ENCODE results near the gene CFAP58.

CFAP58 gene, protein sequence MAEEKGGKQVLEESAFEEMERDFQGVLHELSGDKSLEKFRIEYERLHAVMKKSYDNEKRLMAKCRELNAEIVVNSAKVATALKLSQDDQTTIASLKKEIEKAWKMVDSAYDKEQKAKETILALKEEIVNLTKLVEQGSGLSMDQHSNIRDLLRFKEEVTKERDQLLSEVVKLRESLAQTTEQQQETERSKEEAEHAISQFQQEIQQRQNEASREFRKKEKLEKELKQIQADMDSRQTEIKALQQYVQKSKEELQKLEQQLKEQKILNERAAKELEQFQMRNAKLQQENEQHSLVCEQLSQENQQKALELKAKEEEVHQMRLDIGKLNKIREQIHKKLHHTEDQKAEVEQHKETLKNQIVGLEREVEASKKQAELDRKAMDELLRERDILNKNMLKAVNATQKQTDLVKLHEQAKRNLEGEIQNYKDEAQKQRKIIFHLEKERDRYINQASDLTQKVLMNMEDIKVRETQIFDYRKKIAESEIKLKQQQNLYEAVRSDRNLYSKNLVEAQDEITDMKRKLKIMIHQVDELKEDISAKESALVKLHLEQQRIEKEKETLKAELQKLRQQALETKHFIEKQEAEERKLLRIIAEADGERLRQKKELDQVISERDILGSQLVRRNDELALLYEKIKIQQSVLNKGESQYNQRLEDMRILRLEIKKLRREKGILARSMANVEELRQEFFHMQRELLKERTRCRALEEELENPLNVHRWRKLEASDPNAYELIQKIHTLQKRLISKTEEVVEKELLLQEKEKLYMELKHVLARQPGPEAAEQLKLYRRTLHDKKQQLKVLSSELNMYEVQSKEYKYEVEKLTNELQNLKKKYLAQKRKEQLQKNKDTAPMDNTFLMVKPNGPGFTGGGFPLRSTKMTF
- 0 to 0.04 reads per million in 2 donors for total RNA-seq

DNA sequence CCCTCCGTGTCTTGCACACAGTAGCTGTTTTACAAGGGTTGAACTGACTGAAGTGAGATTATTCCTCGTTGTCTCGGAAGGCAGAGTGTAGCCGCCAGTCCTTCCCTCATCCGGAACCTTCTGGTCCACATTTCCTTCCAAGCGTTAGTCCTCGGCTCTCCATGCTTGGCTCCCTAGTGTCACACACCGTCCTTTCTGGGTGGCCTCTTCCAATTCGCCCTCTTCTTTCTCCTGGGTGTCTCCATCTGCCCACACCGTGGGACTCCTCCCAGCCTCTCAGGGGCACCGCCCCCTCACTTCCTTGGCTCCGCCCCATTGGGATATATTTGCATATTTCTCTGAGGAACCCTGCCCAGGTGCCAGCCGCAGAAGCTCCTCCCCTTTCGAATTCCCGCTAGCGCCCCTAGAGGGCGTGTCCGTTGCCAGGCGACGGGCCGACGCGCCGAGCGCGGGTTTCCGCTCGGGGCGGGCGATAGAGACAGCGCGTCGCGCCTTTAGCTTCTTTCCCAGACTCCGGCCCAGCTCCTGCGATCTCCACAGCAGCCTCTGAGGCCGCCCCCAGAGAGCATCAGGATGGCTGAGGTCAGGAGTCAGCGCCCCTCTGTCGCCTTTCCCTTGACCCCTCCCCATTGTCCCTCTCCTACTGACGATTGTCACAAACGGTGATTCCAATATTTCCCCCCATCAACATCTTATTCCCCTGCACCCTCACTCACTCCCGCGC, at the start of gene CFAP58:
Gene CFAP58, plus strand, starts transcription at position 509 of the 724 bp plus-strand sequence. Its CDS starts 65 bp downstream, at position 574.
- DNase-seq = peak; percentile 77

DNA sequence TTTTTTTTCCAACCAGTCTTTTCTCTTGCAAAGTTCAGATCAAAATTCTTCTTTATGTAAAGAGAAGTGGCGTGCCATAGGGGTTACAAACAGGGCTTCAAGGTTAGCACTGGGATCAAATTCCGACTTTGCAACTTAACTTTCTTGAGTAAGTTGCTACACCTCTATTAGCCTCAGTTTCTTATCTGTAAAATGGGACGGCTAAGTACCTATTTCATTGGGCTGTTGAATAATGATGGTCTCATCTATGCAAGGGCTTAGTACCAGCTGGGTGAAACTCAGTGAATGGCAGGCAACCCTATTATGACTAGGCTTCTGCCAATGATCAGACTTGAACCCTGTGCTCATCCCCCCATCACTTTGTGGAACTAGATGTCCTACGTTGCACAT, 49.3 kb upstream of the CFAP58 start:
- no peak for DNase-seq

DNA sequence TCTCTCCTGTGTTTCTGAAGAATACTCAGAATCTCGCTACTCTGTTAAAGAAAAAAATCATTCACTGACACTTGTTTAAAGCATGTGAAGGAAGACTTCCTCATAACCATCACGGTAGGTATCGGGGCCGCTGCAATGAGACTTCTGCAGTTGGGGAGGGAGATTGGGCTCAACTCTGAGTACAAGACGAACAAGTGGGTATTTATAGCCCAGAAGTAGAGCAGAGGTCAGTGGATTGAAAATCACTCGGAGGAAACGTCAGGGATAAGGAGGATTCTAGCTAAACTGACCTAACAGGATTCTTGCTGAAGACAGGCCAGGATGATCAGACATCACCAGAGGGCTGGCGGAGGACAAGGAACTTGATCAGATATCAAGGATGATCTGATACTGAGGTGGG, 48.7 kb upstream of the CFAP58 start:
- DNase-seq = no peak

DNA sequence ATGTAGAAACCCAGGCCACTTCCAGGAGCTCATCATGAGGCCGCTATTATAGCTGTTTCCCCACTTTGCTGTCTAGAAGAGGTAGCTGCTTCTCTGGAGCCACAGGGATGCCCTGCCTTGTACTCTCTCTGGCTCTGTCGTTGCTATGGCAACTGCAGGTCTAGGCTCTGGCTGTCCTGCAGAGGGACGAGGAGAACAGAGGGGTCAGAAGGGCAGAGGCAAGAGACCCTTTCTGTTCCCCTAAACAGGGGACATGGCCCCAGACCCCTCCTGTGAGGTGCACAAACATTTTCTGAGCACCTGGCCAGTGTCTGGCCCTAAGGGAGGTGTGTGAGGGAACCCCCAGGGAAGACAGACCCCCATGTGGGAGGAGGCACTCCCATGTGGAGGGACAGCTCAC, 46.7 kb upstream of the CFAP58 start:
- DNase-seq = no peak

DNA sequence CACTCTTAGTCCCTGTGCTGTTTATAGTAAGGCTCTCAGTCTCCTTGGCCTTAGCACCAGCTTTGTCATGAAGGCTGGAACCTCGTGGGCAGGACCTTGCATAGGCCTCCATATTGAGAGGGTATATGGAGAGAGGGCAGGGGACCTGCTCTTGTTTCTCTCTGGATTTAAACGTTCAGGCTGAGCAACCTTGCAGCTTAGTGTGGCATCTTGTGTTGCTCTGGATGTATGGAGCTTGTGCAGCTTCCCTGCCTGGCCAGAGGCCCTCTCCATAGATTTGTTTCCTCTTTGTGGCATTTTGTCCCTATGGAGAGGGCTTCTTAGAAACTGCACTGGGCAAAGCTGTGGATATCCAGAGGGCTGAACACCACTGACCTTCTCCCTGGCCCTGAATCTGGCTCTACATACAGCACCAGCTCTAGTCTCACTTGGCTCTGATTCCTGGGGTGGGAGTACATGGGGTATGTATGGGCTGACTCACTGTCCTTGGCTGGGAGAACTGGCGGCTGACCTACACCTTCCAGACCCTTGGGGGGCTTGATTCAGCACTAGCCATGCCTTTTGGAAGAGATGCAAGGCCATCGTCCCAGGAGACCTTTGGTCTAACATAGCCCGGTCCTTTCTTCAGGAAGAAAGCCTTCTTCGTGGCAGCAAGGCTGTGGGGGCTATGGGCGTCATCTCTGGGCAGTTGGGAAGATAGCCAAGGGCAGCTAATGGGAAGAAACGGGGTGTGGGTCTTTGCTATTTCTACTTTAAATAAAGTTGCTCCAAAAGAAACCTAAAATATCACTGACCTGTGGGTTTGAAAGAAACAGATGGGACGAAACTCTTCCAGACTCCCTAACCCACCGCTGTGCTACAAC, 45.8 kb upstream of the CFAP58 start:
- DNase-seq = no peak

DNA sequence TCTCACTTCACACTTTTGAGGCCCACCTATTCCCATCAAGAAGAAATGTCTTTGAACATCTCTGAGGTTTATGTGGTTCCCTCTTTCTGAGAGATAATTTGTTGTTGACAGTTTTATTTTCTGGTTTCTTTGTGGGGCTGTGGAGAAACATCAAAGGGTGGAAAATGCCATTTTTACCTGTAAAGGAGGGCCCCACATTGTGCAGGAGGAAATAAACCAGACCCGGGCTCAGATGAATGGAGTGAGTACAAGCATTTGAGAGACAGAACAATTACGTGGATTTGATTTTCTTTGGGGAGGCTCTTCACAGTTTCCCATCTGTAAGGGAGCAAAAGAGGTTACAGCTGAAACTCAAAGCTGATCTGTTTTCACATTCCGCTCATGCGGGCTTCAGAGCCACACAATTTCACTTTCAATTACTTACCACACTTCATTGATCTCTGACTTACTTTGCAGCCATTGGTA, 45.2 kb upstream of the CFAP58 start:
- no peak for DNase-seq

DNA sequence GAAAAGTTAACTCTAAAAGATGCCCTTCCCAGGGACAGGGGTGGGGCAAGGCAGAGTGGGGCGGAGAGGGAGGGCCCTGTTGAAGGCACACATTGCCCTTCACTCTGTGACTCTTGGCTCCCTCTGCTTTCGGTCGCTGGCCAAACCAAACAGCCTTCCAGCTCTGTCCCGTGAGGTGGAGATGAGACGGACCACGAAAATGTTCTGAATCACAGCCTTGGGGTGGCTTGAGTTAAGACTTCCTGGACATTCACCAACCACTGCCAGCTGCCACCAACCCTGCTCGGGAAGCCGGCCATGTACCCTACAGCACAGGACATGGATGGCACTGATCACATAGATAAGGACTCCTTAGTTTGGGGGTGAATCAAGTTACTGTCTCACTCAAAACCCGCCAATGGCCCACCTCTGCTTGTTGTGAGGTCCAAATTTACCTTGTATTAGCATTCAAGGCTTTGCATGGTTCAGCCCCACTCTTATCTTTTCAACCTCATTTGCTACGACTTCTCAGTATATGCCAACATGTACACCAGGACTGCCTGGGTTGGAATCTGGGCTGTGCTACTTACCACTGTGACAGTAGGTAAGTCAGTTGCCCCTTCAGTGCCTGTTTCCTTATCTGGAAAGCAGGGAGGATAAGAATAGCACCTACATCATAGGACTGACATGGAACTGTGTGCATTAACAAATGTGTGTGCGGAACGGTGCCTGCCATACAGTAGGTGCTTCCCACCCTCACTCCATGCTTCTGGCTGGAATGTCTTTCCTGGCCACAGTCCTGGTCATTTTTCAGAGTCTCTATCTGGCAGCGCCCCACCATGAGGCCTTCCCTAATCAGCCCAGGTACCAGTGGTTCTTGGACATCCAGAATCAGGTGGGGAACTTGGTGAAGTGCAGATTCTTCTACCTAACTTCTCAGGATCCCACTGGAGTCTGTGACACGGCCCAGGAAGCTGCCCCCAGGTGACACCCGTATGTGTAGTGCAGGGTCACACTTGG, 43.4 kb upstream of the CFAP58 start:
- DNase-seq = no peak

DNA sequence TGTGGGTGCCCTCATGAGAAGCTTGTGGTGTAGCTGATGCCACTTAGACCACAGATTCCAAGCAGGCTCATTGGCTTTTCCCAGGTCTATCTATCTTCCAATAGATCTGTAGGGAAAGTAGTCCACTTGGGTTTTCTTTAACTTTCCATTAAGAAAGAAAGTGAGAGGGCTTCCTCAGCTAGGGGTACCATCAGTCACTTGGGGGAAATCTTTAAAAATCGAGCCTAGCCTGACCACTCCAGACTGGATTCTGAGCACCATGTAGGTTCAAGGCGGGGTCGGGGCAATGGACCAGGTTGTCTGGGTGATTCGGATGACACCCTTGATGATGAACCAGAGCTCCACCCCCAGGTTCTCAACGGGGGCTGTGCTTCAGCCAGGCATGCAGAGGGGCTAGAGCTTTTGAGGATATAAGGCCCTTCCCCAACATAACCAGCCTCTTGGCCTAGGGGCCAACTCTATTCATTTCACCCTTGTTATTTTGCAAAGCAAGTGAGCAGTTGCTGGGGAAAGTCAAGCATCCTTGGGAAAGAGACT, 42.4 kb upstream of the CFAP58 start:
- no peak for DNase-seq

DNA sequence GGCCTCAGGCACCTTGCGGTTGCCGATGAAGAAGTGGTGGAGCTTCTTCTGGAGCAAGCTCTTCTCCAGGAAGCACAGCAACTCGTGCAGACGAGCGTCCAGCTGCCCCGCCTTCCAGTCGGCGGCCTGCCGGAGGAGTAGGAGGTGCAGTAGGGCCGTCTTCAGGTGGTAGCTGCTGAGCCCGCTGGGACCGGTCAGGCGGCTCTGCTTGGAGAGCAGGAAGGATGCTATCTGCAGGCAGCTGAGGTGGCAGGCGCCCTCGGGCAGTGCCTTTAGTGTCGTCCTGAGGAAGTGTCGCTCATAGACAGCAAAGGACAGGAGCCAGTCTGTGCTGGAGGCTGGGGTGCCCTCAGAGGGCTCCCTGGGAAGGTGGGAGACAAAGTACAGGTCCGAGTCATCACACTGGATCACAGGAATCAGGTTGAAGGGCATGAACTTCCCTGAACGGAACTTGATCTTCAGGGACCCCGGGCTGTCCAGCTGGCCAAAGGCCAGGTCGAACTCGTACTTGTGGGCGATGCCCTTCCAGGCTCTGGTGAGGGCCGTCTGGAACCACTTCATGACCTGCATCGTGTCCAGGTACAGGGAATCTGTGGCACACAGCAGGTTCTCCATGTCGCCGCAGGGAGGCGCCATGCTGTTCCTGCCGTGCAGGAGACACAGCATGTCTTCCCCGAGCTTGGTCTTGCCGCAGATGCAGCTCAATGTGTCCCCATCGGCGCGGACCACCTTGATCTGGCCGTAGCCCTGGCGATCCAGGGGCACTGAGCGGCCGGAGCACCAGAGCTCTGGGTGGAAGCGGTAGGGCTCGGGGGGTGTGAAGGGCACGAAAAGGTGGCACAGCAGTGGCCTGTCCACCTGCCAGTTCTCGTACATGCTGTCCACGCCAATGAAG, 38.8 kb upstream of the CFAP58 start:
- no peak for DNase-seq

DNA sequence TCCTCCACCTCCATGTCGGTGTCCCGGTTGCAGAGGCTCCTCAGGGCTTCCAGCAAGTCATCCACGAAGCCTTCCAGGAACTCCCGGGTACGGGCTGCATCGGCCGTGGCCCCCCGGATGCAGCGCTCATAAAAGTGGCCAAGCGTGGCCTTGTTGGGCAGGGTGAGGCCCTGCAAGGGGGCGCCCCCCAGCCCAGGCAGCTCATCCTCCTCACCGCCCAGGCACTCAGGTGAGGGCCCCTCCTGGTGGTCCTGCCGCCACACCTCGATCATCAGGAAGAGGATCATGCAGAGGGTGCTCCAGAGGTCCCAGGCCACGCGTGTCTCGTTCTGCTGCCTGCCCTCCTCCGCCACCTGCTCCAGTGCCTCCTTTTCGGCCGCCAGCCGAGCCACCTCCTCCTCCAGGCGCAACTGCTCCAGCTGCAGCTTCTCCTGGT, 38.1 kb upstream of the CFAP58 start:
- DNase-seq = no peak

DNA sequence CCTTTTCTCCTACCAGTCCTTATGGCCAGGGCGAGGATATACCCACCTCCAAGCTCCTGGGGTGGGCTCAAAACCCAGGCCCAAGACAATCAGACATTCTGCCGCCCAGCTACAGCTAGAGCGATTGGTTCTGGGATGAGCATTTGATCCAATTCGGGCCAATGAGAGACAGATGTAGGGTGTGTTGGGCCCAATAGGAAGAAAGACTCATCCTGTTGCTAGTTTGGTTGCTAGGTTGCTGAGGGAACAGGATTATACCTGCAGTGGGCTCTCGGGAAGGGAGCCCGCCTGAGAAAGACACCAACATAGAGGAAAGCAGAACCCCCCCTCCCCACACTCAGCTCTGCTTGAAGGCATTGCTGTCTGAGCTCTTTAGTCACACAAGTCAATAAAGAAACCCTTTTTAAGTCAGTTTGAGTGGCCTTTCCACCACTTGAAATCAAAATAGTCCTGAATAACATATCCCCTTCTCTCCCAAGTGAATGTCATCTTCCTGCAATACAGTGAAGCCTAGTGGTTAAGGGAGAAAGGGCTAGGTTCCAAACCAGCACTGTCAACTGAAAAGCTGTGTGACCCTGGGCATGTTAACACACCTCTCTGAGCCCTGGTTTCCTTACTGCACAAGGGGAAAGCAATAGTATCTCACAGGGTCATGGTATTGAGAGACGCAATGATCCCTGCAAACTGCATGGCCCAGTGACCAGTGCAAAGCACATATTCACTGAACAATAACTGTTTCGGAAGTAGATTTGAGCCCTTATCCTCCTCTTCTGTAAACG, 37.1 kb upstream of the CFAP58 start:
- no peak for DNase-seq

DNA sequence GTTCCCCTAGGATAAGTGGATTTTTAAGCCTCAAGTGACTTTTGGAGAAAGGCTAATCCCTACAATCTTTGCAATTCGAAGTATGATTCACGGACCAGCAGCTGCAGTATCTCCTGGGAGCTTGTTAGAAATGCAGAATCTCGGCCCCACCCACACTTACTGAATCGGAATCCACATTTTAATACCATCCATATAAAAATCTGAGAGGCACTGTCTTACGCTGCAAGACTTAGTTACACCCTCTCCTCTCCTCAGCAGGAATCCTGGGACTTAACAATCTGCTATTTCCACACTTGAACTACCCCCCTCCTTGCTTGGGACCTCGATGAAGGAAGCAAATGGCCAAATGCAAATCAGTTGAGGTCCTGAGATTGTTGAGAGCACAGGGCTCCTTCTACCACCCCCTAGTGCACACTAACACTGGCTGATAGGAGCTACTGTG, 36.3 kb upstream of the CFAP58 start:
- DNase-seq = no peak

DNA sequence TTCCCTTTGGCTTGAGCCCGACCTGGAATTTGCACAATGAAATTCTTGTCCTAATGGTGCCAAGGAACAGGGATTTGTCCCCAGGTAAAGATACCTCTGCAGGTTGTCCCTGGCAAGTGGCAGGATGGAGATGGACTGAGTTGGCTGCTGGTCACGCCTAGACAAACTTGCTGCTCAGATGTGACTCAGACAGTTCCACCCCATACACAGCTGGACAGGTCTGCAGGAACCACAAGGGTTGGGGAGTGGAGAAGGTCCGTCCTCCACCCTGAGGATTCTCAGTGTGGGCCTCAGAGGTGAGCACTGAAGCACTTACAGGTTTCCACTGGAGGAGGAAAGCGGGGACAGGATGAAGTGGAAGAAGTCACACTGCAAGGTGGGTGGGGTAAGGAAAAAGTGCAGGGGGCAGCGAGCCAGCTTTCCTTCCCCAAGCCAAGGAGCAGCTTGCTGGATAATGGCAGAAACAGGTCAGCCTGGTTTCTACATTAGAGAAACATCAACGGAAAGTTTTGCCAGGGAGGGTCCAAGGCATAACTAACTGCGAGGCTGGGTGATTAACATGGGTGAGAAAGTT, 35.8 kb upstream of the CFAP58 start:
- no peak for DNase-seq

DNA sequence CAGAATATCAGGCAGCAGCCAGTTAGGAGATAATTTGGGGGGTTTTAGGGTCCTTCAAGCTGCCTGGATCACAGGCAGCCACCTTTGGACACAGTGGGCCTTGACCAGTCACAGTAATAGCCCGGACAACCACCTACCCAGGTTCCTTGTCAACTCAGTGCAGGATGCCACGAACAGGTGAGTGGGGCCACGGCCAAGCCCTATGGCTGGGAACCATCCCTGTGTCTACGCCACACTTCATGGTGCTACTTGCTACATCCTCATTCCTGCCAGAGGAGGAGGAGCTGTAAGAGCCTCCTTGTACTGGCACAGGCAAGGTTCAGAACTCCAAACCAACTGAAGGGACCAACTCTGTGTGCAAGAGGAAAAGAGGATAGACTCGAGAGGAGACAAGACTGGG, 35.3 kb upstream of the CFAP58 start:
- DNase-seq = no peak

DNA sequence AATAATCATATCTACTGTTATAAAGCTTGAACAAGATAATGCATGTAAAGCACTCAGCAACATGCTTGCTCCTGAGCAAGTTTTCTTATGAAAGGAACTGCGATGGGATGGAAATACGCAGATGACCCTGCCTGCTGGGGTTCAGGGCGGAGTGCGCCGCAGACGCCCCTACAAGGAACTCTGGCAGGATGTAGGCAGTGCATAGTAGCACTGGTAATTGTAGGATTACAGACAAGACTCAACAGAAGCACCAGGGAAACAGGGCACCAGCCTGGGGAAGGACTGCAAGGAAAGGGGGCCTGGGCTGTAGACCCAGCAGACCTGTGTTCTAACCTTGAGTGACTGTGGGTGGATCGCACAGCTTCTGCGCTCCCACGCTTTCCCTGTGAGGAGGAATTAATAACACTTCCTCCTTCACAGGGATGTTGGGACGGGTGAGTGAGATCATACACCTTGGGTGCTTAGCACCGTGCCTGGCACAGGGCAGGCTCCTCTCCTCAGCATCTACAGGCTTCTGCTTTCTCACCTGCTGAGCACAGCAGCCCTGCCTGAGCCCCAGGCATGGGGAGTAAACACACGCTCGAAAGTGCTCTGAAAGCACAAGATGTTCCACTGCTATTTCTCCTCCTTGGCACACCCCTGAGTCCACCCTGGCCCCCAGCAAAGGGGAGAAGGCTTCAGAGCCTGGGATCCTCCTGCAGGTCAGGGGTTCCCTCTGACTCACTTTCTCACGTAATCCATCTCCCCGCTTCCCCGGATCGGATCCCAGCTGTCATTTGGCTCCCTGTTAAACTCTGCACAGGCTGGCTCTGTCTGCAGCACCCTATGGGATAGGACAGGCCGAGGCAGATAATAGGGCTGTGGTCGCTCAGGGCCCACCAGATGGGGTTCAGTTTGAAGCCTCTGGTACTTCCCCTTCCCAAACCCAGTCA, 34.6 kb upstream of the CFAP58 start:
- DNase-seq = no peak

DNA sequence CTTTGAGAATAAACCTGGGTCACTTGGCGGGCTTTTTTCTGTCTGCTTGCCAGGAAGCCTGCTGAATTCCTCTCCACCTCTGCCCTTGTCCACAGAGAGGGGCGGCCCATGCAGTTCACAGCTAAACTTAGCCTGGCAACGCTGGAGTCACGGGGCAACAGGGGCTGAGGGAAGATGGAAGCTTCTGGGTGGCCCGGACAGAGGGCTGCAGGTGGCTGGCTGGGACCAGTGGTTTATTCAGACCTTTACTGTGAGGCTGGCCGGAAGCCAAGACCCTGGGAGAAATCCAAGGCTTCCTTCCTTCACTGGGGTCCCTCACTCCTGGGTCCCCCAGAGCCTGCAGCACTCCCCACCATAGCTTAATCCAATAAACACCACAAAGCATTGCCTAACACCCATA, 32.4 kb upstream of the CFAP58 start:
- no peak for DNase-seq
